Stomach (tissue), 4 donors: ENCODE results near the gene CCSER1.

Experiments used
- POLR2A ChIP-seq, 4 donors: fragments of 450-650 bp; IDR thresholded peaks; one replicate each; pipeline ENCODE4 v1.6.1; 2016; ENCODE audit warnings: antibody characterized with exemption in 4 of 4, control low read depth in 2 of 4, mild to moderate bottlenecking in 1 of 4, moderate library complexity in 1 of 4
- TF ChIP-seq, protein P1 (sequence below), 7 experiments: fragments of 450-650 bp in 4 of 7; fragments of 200-600 bp in 3 of 7; sonication (generic) in 3 of 7; IDR thresholded peaks; one replicate each; pipeline ENCODE4 v1.5.1; 2016 to 2019; ENCODE audit warnings: antibody characterized with exemption in 7 of 7, control low read depth in 2 of 7, mild to moderate bottlenecking in 1 of 7

DNA sequence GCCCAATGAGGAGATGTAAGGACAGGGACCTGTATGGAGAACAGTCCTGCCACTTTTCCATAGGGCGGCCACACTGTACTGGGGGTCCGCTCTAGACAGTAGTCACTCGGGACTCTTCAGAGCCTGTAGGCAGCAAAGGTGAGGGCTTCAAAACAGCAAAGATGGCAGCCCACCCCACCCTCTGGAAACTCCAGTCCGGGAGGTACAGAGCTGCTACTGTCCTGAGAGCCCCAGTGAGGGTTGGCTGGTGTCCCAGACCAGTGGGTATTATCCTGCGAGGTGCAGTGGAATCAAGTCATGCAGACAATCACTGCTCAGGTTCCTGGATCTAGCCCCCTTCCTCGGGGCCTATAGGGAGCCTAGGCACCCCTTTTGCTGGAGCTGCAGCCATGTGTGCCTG is 1392.0 kb downstream of the CCSER1 start:
- TF ChIP-seq, protein P1, sequence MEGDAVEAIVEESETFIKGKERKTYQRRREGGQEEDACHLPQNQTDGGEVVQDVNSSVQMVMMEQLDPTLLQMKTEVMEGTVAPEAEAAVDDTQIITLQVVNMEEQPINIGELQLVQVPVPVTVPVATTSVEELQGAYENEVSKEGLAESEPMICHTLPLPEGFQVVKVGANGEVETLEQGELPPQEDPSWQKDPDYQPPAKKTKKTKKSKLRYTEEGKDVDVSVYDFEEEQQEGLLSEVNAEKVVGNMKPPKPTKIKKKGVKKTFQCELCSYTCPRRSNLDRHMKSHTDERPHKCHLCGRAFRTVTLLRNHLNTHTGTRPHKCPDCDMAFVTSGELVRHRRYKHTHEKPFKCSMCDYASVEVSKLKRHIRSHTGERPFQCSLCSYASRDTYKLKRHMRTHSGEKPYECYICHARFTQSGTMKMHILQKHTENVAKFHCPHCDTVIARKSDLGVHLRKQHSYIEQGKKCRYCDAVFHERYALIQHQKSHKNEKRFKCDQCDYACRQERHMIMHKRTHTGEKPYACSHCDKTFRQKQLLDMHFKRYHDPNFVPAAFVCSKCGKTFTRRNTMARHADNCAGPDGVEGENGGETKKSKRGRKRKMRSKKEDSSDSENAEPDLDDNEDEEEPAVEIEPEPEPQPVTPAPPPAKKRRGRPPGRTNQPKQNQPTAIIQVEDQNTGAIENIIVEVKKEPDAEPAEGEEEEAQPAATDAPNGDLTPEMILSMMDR (IDR thresholded peaks at IDR 0.05), result no peak
- no peak for TF ChIP-seq POLR2A (IDR thresholded peaks at IDR 0.05)
